NCI-H128 (cell line): Measurements from ENCODE around the gene HS2ST1.
"Not testable (repeated sequence)": the region's sequence is repeated elsewhere in the genome, so short reads cannot be mapped to it uniquely, and the experiment has no call there.

Experiments used
- DNase-seq: peaks from one replicate; lab custom pipeline; 2025; ENCODE audit not compliant: unreplicated experiment; lab: John Stamatoyannopoulos, UW

Gene HS2ST1

DNA sequence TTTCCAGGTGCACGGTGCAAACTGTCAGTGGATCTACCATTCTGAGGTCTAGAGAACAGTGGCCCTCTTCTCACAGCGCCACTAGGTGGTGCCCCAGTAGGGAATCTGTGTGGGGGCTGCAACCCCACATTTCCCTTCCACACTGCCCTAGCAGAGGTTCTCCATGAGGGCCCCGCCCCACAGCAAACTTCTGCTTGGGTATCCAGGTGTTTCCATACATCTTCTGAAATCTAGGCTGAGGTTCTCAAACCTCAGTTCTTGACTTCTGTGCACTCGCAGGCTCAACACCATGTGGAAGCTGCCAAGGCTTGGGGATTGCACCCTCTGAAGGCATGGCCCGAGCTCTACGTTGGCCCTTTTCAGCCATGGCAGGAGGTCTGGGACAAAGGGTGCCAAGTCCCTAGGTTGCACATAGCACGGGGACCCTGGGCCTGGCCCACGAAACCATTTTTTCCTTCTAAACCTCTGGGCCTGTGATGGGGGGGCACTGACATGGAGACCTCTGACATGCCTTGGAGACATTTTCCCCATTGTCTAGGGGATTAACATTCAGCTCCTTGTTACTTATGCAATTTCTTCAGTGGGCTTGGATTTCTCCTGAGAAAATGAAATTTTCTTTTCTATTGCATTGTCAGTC, 10.0 kb downstream of the HS2ST1 start:
- DNase-seq: no peak

DNA sequence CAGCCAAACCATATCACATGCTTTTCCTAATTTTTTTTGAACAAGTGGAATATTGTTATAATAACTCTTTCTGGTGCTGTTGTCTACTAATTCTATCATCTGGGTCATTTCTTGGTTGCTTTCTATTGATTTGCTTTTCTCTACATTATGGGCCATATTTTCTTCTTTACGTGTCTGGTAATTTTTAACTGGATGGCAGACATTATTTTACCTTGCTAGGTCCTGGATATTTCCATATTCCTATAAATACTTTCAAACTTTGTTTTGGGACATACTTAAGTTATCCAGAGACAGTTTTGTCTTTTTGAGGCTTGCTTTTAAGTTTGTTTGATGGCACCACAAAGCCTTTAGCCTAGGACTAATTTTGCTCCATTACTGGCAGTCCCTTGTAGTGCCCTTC, 11.3 kb downstream of the HS2ST1 start:
- no peak for DNase-seq

DNA sequence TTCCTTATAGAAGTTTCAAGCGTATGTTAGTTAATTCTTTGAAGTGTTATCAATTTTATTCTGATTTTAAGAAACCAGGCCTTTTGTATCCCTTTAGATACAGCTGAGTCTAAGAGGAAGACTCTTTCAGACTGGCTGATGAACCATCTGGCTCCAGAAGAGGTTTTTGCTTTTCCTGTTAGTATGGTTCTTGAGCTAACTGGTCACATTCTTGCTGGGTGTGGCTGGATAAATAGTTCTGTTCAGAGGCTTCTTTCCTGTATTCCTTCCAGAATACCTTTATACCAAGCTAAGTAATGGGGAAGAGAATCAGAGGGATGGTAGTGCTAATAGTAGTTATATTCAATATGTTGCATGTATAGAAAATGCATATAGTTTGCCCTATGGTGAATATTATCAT, 12.4 kb downstream of the HS2ST1 start:
- DNase-seq: no peak

DNA sequence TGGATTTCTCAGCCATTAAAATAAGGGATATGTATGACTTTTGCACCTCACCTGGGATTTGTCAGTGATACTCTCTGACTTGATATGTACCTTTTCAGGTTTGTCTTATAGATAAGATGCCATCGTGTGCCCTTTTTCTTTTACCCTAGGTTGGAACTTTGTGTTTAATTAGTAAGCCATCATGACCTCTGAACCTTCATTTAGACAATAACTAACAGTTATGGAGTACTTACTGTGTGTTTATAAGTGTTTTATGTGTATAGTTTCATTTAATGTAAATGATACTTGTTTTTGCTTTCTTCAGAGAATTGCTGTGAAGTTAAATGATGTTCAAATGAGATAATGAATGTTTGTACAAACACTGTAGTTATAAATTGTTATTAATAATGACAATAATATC, 14.4 kb downstream of the HS2ST1 start:
- no peak for DNase-seq

DNA sequence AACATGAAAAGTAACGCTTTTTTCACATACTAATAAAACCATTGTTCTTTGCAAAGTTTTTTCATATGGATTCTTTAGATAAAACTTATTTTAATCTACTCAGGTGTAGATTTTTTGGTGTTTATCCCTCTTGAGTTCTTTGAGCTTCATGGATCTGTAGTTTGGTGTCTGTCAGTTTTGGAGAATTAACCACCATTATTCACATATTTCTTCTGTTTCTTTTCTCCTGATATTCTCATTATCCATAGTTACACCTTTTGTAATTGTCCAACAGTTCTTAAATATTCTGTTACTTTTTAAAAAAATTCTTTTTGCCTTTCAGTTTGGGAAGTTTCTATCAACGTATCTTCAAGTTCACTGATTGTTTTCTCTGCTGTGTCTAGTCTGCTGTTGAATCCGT, 18.6 kb downstream of the HS2ST1 start:
- DNase-seq: no peak

DNA sequence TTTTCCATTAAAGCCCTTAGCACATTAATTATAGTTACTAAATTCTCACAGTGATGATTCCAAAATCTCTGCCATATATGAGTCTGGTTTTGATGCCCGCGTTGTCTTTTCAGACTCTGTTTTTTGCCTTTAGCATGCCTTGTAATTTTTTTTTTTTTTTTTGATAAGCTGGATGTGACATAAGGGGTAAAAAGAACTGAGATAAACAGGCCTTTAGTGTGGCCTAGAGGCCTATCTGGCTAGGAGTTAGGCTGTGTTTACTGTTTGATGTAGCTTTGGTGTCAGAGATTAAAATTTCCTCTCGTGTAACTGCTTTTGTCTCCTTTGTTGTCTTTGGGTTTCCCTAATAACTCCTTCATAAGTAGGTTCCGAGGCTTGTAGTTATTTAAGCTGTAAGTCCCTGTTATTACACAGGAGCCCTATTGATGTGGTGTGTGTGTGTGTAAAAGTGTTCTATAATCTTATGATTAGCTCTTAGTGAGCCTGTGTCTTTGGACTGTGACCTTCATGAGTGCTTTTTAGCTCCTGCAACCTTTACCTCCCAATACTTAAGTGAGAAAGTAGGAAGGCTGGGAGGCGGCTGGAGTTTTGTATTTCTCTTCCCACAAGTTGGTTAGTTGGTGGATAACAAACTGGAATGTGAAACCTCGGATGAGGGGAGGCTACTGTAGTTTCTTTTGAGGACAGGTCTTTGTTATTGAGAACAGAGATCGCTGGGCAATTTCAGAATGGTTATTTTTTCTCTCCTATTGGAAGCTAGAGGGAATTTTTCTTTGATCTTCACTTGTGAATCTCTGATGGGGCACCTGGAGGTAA, 19.3 kb downstream of the HS2ST1 start:
- DNase-seq: no peak

DNA sequence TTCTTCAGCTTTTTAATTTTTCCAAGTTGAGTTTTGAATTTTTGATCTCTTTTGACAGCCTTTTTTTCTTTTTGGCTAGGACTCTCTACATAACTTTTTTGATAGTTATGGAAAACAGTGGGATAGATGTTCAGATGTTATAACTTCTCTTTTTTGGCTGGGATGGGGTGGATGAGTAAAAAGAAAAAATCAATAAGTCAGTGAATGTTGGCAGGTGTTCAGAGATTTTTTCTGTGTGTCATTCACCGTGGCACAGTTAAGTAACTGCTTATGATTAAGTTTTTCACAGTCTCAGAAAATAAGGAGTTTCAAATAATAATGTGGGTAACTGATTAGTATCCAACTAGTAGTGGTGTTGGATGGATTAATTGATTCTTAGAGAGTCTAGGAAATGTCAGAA, 24.0 kb downstream of the HS2ST1 start:
- DNase-seq: no peak

DNA sequence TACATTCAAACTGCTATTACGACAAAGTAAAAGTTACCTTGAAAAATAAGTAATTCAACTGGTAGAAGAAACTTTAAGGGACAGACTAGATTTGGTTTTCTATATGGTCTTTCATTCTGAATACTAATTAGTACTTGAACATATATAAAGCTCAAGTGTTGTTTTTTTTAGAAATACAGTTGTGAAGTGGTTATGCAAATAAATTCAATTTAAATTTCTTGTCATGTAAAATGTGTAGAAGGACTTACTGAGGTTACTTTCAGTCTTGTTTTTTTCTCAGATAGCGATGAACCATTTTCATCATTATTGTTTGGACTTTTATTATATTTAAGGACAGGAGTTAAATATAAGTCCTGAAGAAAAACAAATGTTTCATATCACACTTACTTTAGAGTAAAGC, 24.4 kb downstream of the HS2ST1 start:
- DNase-seq: no peak

DNA sequence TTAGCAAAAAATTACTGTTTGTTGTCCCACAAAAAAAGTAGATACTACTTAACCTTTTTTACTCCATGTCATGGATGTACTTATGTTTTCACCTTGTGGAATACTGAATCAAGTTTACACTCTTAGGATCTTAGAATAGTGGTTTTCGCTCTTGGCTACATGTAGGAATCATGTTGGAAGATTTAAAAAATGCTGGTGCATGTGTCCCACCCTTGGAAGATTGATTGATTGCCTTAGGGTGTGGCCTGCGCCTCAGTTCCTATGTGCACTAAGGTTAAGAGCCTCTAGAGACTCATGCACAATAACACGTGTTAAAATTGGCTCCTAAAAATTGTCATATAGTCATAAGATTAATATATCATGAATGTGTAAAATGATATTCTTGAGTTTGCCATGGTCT, 25.0 kb downstream of the HS2ST1 start:
- no peak for DNase-seq

DNA sequence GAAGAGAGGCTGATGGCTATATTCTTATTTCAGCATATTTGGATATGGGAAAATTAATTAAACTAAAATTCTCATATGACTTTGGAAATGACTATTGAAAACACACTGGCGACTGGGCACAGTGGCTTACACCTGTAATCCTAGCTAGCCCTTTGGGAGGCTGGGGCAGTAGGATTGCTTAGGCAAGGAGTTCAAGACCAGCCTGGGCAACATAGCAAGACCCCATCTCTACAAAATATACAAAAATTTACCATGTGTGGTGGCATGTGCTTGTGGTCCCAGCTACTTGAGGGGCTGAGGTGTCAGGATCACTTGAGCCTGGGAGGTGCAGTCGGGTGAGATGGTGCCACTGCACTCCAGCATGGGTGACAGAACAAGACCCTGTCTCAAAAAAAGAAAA, 26.2 kb downstream of the HS2ST1 start:
- no peak for DNase-seq

DNA sequence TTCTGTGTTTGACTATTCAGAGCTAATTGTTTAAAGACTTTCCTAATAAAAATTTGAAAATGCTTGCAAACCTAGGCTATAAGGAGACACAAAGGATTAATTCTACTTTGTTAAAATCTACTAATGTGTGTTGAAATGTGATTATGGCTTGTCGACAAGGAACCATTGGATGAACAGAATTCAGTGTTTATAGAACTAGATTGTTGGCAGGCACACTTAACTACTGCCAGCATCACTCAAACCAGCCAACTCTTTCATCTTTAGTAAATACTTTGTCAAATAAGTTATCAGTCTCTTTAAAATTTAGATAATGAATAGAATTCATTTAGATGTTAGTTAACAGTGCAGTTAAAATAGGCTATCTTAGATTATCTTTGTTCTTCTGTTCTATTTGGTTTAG, 27.6 kb downstream of the HS2ST1 start:
- no peak for DNase-seq

DNA sequence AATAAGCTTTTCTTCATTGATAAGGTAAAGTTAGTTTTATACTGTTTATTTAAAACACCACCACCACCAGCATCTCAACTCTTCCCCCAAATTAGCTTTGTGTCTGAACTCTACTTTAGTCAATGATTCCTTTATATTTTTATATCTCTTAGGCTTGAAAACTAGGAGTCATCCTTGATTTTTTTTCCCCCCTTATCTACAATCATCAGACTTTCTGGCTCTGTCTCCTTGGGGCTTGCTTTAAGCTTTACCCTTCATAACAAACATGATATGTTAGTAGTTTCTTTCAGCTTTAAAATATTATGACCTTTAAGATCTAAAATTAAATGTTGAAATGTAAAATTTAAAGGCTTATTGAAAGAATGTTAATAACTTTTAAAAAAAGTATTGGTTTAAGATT, 28.3 kb downstream of the HS2ST1 start:
- DNase-seq: no peak

DNA sequence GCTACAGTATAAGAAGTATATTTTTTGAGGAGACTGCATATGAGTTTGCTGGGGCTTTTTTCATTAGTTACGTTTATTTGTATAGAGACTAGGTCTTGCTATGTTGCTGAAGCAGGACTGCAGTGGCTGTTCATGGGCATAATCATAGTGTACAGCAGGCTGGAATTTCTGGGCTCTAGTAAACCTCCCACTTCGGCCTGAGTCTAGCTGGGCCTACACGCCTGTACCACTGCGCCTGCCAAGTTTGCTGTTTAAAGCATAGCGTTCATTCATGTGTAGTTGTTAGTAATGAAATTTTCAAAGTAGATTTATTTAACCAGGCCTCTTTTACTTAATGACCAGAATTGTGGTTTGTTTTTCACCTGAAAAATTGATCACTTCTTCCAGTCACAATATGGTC, 33.8 kb downstream of the HS2ST1 start:
- DNase-seq: no peak

DNA sequence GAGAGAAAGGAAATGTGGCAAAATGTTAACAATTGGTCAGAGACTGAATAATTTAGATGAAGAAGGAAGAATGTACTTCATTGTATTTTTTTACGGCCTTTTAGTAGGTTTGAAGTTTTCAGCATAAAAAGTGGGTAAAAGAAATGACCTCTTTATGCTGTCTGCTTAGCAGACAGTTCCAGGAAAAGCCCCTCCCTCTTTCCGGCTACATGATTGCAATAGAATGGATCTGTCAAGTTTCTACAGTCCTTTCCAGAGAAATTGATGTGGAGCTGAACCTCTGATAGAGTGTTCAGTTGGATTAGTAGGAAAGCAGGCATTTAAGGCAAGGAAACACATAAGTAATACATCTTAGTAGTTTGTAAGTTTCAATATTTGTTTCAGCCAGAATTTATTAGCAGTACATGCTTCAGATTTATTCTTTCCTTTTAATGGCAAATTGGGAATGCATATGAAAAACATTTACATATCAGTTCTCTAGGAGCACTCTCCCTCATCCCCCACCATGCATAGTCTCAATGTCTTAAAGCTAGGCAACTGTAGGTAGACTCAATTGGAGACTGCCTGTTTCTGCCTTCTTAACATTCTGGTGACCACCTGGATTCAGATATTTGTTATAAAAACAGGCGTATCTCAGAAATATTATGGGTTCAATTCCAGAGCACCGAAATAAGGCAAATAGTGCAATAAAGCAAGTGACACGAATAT, 36.4 kb downstream of the HS2ST1 start:
- no peak for DNase-seq

DNA sequence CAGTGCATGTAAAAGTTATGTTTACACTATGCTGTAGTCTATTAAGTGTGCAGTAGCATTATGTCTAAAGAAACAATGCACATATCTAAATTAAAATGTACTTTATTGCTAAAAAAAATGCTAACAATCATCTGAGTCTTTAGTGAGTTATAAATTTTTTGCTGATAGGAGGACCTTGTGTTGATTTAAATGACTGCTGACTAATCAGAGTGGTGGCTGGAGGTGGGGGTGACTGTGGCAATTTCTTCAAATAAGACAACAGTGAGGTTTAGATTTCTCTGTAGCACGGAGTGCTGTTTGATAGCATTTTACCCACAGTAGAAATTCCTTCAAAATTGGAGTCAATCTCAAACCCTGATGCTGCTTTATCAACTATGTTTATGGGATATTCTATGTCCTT, 37.0 kb downstream of the HS2ST1 start:
- no peak for DNase-seq

DNA sequence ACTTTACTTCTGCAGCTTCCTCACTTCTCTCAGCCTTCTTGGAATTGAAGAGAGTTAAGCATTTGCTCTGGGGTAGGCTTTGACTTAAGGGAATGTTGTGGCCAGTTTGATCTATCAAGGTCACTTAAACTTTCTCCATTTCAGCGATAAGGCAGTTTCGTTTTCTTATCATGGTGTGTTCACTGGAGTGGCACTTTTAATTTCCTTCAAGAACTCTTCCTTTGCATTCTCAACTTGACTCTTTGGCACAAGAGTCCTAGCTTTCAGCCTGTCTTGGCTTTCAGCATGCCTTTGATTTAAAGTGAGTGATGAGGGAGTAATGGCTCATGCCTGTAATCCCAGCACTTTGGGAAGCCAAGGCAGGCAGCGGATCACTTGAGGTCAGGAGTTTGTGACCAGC, 38.7 kb downstream of the HS2ST1 start:
- DNase-seq: no peak

DNA sequence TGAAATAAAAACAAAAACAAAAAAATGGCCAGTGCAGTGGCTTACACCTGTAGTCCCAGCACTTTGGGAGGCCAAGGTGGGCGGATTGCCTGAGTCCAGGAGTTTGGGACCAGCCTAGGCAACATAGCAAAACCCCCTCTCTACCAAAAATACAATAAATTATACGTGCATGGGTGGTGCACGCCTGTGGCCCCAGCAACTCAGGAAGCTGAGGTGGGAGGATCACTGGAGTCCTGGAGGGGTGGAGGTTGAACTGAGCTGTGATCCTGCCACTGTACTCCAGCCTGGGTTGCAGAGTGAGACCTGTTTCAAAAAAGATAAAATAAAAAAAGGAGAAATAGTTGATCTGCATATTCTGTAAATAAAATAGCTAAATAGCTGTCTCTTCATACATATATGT, 41.2 kb downstream of the HS2ST1 start:
- no peak for DNase-seq

DNA sequence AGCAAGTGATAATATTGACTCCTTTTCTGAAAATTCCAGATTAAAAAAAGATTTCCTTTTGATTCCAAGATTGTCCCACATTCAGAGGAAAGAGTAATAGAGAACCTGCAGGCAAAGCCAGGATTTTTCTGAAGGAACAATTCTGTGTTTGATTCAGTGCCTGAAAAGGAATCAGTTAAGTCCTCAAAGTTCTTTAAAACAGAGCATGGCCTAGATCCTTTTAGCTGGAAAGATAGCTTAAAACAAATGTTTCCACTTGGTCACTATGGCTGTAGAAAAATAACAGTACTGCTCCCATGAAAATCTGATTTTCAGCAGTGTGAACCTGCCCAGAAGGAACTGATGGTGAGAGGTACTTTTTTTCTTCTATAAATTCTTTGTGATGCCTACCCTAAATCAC, 41.8 kb downstream of the HS2ST1 start:
- DNase-seq: no peak

DNA sequence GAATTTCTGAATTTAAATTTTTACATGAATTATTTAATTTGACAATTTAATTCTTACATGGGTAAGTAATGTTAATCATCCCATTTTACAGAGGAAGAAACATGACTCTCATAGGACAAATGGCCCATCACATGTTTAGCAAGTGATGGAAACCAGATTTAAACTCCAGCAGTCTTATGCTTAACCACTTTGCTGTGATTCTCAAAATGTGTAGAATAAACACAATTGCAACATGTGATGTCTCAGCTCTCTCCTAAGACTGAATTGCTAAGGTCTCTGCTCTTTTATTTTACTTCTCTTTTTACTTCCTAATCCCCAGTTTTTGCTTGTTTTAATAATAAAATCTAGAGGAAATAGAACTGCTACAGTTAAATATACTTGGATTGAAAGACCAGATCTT, 42.8 kb downstream of the HS2ST1 start:
- no peak for DNase-seq

DNA sequence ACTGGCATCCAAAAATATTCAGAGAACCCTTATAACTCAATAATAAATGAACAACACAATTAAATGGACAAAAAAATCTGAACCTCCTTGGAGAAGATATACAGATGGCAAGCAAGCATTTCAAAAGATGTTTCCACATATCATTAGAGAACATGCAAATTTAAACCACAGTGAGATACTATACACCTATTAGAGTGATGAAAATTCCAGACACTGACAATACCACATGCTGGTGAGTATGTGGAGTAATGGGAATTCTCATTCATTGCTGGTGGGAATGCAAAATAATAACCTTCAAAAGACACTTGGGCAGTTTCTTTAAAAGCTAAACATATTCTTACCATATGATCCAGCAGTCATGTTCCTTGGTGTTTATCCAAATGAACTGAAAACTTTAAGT, 46.1 kb downstream of the HS2ST1 start:
- DNase-seq: no peak

DNA sequence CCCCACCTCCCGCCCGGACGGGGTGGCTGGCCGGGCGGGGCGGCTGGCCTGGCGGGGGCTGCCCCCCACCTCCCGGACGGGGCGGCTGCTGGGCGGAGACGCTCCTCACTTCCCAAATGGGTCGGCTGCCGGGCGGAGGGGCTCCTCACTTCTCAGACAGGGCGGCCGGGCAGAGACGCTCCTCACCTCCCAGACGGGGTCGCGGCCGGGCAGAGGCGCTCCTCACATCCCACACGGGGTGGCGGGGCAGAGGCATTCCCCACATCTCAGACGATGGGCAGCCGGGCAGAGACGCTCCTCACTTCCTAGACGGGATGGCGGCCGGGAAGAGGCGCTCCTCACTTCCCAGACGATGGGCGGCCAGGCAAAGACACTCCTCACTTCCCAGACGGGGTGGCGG, 49.4 kb downstream of the HS2ST1 start:
- DNase-seq: not testable (repeated sequence)
